CD4-positive, alpha-beta T cell (primary cell): Measurements from ENCODE around the gene UGP2. TPM values are rescaled to one million over a fixed set of nuclear protein-coding genes. Genes with fewer than 3 reads are reported as not detected.

Source experiments
- ATAC-seq: fragments of 200-7000 bp; cut with Tn5 transposase; one replicate; pipeline ENCODE4 v1.10.0; 2022; ENCODE audit warnings: mild to moderate bottlenecking; ENCODE audit not compliant: poor library complexity
- CTCF ChIA-PET: fragments of 350-600 bp; sonication (Branson Sonifier 250); formaldehyde crosslinking; loops from one replicate; lab custom pipeline; 2021; ENCODE audit warnings: antibody characterized with exemption, inconsistent platforms; lab: Charles Lee
- POLR2A ChIA-PET: fragments of 350-600 bp; sonication (Branson Sonifier 250); formaldehyde crosslinking; loops from one replicate; lab custom pipeline; 2021; ENCODE audit warnings: antibody characterized with exemption, inconsistent platforms; lab: Charles Lee
- DNase-seq, 14 experiments: peaks; one replicate each; pipeline ENCODE4 v3.0.0-alpha.2; 2013 to 2020; ENCODE audit warnings: mixed read lengths in 2 of 14
- H3K27ac ChIP-seq, 2 donors: one replicate each; pipeline versions ENCODE4 v1.5.1 to v1.7.0; 2013; ENCODE audit warnings: low read length in 2 of 2, low read depth in 1 of 2, mild to moderate bottlenecking in 1 of 2
- H3K27me3 ChIP-seq, 2 experiments: 1 replicate in 1 of 2; 2 replicates in 1 of 2; pipeline versions ENCODE4 v1.6.1 to v1.7.0; 2013; ENCODE audit warnings: low read length in 2 of 2, control low read depth in 1 of 2, mild to moderate bottlenecking in 1 of 2, moderate library complexity in 1 of 2; ENCODE audit not compliant: insufficient read depth in 2 of 2, control insufficient read depth in 1 of 2
- H3K36me3 ChIP-seq: one replicate; pipeline ENCODE4 v1.6.1; 2013; ENCODE audit warnings: low read length, control low read depth; ENCODE audit not compliant: insufficient read depth
- H3K4me1 ChIP-seq: one replicate; pipeline ENCODE4 v1.6.1; 2013; ENCODE audit warnings: low read length, control low read depth; ENCODE audit not compliant: insufficient read depth
- H3K4me3 ChIP-seq: one replicate; pipeline ENCODE4 v1.5.1; 2013; ENCODE audit warnings: mild to moderate bottlenecking, low read length, moderate library complexity
- H3K9me3 ChIP-seq, 2 experiments: 1 replicate in 1 of 2; 2 replicates in 1 of 2; pipeline versions ENCODE4 v1.6.1 to v1.7.0; 2013; ENCODE audit warnings: low read length in 2 of 2, mild to moderate bottlenecking in 2 of 2, control low read depth in 1 of 2, moderate library complexity in 1 of 2; ENCODE audit not compliant: control insufficient read depth in 1 of 2, insufficient read depth in 1 of 2
- H3K27ac Mint-ChIP-seq: one replicate; pipeline ENCODE4 v1.8.0; 2020; ENCODE audit warnings: mixed read lengths
- H3K27me3 Mint-ChIP-seq: one replicate; pipeline ENCODE4 v1.8.0; 2021; ENCODE audit warnings: mixed read lengths
- H3K36me3 Mint-ChIP-seq: one replicate; pipeline ENCODE4 v1.8.0; 2021; ENCODE audit warnings: low read depth, mixed read lengths
- H3K4me1 Mint-ChIP-seq: one replicate; pipeline ENCODE4 v1.8.0; 2021; ENCODE audit warnings: low read depth, mixed read lengths
- H3K4me3 Mint-ChIP-seq: one replicate; pipeline ENCODE4 v1.8.0; 2020; ENCODE audit warnings: mild to moderate bottlenecking, mixed read lengths
- H3K9me3 Mint-ChIP-seq: one replicate; pipeline ENCODE4 v1.8.0; 2020; ENCODE audit warnings: mixed read lengths
- CTCF ChIP-seq: fragments of 200-600 bp; IDR thresholded peaks from one replicate; pipeline ENCODE4 v1.8.0; 2022; ENCODE audit warnings: antibody characterized with exemption, mild to moderate bottlenecking
- intact Hi-C, 2 experiments: fragments of 100-400 bp; cut with DNase I in 1 of 2; cut with micrococcal nuclease in 1 of 2; formaldehyde crosslinking; loops; one replicate each; pipeline versions ENCODE4 v1.15.1 to v1.9.0; 2023 to 2025; cut with DNase I, micrococcal nuclease
- total RNA-seq, 174 experiments: library from RNA in 2 of 174; stranded (reverse) in 2 of 174; gene quantifications; one replicate each; pipeline ENCODE4 v1.2.3 and lab custom pipeline; 2021 to 2026

UGP2 gene
- total RNA-seq, 2 experiments from 2014 or later, result 47.1 to 53.2 TPM

DNA sequence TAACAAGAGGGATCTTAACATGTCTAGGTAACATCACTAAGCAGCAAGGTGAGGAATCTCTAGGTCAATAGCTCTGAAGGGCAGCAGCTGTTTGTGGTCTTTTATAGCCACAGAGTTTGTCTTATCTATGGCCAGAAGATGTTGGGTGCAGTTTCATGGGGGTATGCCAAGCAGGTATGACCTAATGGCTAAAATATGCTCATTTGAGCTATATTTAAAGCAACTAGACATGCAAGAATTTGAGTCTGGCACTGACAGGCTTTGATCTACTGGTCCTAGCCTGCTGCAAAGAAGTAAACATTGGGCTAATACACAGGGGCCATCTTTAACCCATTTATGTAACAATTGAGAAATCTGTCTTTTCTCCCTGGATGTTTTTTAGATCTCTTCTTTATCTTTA is 13.9 kb upstream of the UGP2 start:
- ChIA-PET CTCF (no interaction called here), POLR2A (interaction anchor here (0.5 kb wide), 1 partner anchor 13 kb away, joined by 3 read pairs; no protein-coding TSS in a partner anchor)
- H3K4me3 ChIP-seq, result no peak overlapping the region
- TF ChIP-seq CTCF, result no peak
- intact Hi-C loops, result no loop called here
- H3K4me3 Mint-ChIP-seq, result no peak overlapping the region
- no peak for ATAC-seq
- H3K9me3 Mint-ChIP-seq, result no peaks in the 10 kb centered on the region
- H3K27ac ChIP-seq, result no peak overlapping the region
- no peaks in the 10 kb centered on the region for H3K27me3 ChIP-seq
- no peaks in the 10 kb centered on the region for H3K9me3 ChIP-seq
- no peaks in the 10 kb centered on the region for H3K4me1 ChIP-seq
- H3K36me3 ChIP-seq, result no peaks in the 10 kb centered on the region
- H3K27me3 Mint-ChIP-seq, result peaks cover 21% of the 10 kb centered on the region
- no peak overlapping the region for H3K27ac Mint-ChIP-seq
- H3K36me3 Mint-ChIP-seq, result no peaks in the 10 kb centered on the region
- no peaks in the 10 kb centered on the region for H3K4me1 Mint-ChIP-seq
- DNase-seq, result no peak

GRCh38 chr2:63831176-63831575 is 10.5 kb upstream of the UGP2 start:
- no peak overlapping the region for H3K27ac Mint-ChIP-seq
- ChIA-PET CTCF (no interaction called here), POLR2A (no interaction called here)
- H3K9me3 ChIP-seq, result no peaks in the 10 kb centered on the region
- no peak for TF ChIP-seq CTCF
- no peak for ATAC-seq
- H3K4me3 ChIP-seq, result no peak overlapping the region
- no peaks in the 10 kb centered on the region for H3K4me1 Mint-ChIP-seq
- DNase-seq, result no peak
- H3K36me3 ChIP-seq, result no peaks in the 10 kb centered on the region
- no peak overlapping the region for H3K4me3 Mint-ChIP-seq
- H3K27me3 Mint-ChIP-seq, result peaks cover 11% of the 10 kb centered on the region
- no peaks in the 10 kb centered on the region for H3K27me3 ChIP-seq
- H3K9me3 Mint-ChIP-seq, result no peaks in the 10 kb centered on the region
- H3K36me3 Mint-ChIP-seq, result no peaks in the 10 kb centered on the region
- intact Hi-C loops, result no loop called here
- H3K4me1 ChIP-seq, result no peaks in the 10 kb centered on the region
- no peak overlapping the region for H3K27ac ChIP-seq

GRCh38 chr2:63834401-63834800 is 7.3 kb upstream of the UGP2 start:
- POLR2A ChIA-PET, result no interaction called here

More at GRCh38 chr2:63834401-63834800, 7.3 kb upstream of the UGP2 start:
- no peaks in the 10 kb centered on the region for H3K9me3 Mint-ChIP-seq
- no peaks in the 10 kb centered on the region for H3K4me1 ChIP-seq
- H3K27me3 Mint-ChIP-seq, result peaks cover 7% of the 10 kb centered on the region
- DNase-seq (no peak), ATAC-seq (no peak)
- no peak for TF ChIP-seq CTCF
- H3K4me1 Mint-ChIP-seq, result no peaks in the 10 kb centered on the region
- H3K4me3 Mint-ChIP-seq, result no peak overlapping the region
- H3K4me3 ChIP-seq, result no peak overlapping the region
- no peaks in the 10 kb centered on the region for H3K27me3 ChIP-seq
- no peaks in the 10 kb centered on the region for H3K36me3 Mint-ChIP-seq
- no peak overlapping the region for H3K27ac ChIP-seq
- intact Hi-C loops, result no loop called here
- no peak overlapping the region for H3K27ac Mint-ChIP-seq
- no peaks in the 10 kb centered on the region for H3K36me3 ChIP-seq
- CTCF ChIA-PET, result interaction anchor here (0.8 to 1.3 kb wide), 3 partner anchors 10 to 123 kb away, joined by 4 to 5 read pairs (median 4); no protein-coding TSS in a partner anchor
- no peaks in the 10 kb centered on the region for H3K9me3 ChIP-seq
